Measurements from ENCODE around the gene EHMT1.

Gene EHMT1

DNA sequence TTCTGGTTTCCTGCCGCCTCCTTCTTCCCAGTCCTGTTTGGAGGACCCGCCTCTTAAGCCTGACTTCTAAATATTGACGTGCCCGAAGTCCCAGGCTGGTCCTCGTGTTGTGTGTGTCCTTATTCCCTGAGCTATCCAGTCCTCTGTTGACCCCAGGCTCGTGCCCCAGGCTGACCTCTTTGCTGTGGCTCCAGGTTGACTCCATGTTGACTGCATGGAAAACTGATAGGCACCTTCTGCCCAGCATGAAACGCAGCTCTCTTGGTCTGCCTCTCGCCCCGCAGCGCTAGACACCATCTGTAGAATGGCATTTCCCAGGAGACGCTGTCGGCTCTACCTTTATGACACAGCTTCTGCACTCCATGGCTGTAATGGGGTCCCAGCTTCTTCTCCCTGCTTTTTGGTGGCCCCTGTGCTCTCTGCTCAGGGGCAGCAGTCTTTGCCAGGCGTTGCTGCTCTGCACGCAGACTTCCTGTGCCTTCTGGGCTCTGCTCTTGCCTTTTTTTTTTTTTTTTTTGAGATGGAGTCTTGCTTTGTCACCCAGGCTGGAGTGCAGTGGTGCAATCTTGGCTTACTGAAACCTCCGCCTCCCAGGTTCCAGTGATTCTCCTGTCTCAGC lies 28.4 kb downstream of the EHMT1 start:
- DNase-seq, result no peak
- Mint-ChIP-seq H3K27ac (peak overlapping the region; percentile 90), H3K27me3 (ENCODE audit: low read depth, poor library complexity) (peaks cover 4% of the 10 kb centered on the region), H3K36me3 (ENCODE audit: low read depth) (peaks cover 78% of the 10 kb centered on the region), H3K4me3 (no peak overlapping the region), H3K4me1 (peaks cover 18% of the 10 kb centered on the region), H3K9me3 (no peaks in the 10 kb centered on the region)
- TF ChIP-seq, protein P1, sequence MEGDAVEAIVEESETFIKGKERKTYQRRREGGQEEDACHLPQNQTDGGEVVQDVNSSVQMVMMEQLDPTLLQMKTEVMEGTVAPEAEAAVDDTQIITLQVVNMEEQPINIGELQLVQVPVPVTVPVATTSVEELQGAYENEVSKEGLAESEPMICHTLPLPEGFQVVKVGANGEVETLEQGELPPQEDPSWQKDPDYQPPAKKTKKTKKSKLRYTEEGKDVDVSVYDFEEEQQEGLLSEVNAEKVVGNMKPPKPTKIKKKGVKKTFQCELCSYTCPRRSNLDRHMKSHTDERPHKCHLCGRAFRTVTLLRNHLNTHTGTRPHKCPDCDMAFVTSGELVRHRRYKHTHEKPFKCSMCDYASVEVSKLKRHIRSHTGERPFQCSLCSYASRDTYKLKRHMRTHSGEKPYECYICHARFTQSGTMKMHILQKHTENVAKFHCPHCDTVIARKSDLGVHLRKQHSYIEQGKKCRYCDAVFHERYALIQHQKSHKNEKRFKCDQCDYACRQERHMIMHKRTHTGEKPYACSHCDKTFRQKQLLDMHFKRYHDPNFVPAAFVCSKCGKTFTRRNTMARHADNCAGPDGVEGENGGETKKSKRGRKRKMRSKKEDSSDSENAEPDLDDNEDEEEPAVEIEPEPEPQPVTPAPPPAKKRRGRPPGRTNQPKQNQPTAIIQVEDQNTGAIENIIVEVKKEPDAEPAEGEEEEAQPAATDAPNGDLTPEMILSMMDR (IDR thresholded peaks at IDR 0.05), result no peak

DNA sequence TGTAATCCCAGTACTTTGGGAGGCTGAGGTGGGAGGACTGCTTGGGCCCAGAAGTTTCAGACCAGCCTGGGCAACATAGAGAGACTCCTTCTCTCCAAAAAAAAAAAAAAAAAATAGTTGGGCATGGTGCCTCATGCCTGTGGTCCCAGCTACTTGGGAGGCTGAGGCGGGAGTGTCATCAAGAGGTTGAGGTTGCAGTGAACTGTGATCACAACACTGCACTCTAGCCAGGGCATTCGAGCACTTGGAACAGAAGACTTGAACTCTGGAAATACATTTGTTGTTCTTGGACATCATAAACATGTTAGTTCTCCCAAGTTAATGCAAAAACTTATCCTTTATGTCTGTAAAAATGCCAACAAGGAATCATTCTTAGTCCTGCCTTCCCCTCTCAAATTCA lies 29.6 kb downstream of the EHMT1 start:
- H3K4me3 Mint-ChIP-seq, result no peak overlapping the region
- peak overlapping the region; percentile 15 for H3K27ac Mint-ChIP-seq

DNA sequence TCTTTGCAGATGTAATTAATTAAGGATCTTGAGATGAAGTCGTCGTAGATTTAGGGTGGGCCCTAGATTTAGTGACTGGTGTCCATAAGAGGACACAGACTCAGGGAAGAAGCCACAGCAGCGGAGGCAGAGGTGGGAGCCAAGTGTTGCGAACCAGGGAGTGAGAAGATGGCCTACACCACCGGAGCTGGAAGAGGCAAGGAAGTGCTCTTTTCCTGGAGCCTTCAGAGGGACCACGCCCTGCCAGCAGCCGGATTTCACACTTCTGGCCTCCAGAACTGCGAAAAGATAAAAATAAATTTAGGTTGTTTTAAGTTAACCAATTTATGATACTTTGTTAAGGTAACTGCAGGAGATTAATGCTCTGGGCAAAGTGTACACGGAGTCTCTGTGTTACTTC lies 30.7 kb downstream of the EHMT1 start:
- no peak for DNase-seq
- TF ChIP-seq, protein P1 (IDR thresholded peaks at IDR 0.05), result no peak
- Mint-ChIP-seq H3K27ac (peak overlapping the region; percentile 50), H3K36me3 (ENCODE audit: low read depth) (peaks cover 62% of the 10 kb centered on the region), H3K27me3 (ENCODE audit: low read depth, poor library complexity) (peaks cover 4% of the 10 kb centered on the region), H3K4me1 (peaks cover 18% of the 10 kb centered on the region), H3K4me3 (no peak overlapping the region), H3K9me3 (no peaks in the 10 kb centered on the region)

More for the DNA sequence above, 29.6 kb downstream of the EHMT1 start:
- H3K36me3 Mint-ChIP-seq (ENCODE audit: low read depth), result peaks cover 66% of the 10 kb centered on the region
- DNase-seq, result no peak
- peaks cover 18% of the 10 kb centered on the region for H3K4me1 Mint-ChIP-seq
- peaks cover 4% of the 10 kb centered on the region for H3K27me3 Mint-ChIP-seq (ENCODE audit: low read depth, poor library complexity)
- TF ChIP-seq, protein P1 (IDR thresholded peaks at IDR 0.05), result no peak
- no peaks in the 10 kb centered on the region for H3K9me3 Mint-ChIP-seq

DNA sequence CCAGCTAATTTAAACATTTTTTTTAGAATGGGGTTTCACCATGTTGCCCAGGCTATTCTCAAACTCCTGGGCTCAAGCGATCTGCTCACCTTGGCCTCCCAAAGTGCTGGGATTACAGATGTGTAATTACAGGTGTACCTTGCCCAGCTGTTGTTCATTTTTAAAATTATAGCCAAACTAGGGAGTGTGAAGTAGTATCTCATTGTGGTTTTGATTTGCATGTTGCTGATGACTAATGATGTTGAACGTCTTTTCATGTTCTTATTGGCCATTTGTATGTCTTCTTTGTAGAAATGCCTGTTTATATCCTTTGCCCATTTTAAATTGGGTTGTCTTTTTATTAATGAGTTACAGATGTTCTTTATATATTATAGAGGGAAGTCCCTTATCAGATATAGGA lies 31.5 kb downstream of the EHMT1 start:
- no peak for DNase-seq
- no peaks in the 10 kb centered on the region for H3K9me3 Mint-ChIP-seq
- peaks cover 16% of the 10 kb centered on the region for H3K4me1 Mint-ChIP-seq
- H3K36me3 Mint-ChIP-seq (ENCODE audit: low read depth), result peaks cover 60% of the 10 kb centered on the region
- TF ChIP-seq, protein P1 (IDR thresholded peaks at IDR 0.05), result no peak
- H3K27me3 Mint-ChIP-seq (ENCODE audit: low read depth, poor library complexity), result peaks cover 4% of the 10 kb centered on the region
- H3K4me3 Mint-ChIP-seq, result no peak overlapping the region
- no peak overlapping the region for H3K27ac Mint-ChIP-seq

DNA sequence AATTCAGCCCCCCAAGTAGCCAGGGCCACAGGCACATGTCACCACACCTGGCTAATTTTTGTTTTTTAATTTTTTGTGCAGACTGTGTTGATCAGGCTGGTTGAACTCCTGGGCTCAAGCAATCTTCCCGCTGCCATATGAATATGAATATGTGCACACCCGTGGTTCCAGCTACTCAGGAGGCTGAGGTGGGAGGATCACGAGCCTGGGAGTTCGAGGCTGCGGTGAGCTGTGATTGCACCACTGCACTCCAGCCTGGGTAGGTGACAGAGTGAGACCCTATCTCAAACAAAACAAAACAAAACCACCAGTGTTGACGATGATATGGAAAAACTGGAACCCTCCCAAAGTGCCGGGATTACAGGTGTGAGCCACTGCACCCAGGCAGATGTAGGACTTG lies 32.0 kb downstream of the EHMT1 start:
- Mint-ChIP-seq H3K4me1 (peaks cover 14% of the 10 kb centered on the region), H3K4me3 (no peak overlapping the region), H3K27me3 (ENCODE audit: low read depth, poor library complexity) (peaks cover 4% of the 10 kb centered on the region), H3K27ac (no peak overlapping the region), H3K9me3 (no peaks in the 10 kb centered on the region), H3K36me3 (ENCODE audit: low read depth) (peaks cover 57% of the 10 kb centered on the region)
- TF ChIP-seq, protein P1 (IDR thresholded peaks at IDR 0.05), result no peak
- DNase-seq, result no peak

DNA sequence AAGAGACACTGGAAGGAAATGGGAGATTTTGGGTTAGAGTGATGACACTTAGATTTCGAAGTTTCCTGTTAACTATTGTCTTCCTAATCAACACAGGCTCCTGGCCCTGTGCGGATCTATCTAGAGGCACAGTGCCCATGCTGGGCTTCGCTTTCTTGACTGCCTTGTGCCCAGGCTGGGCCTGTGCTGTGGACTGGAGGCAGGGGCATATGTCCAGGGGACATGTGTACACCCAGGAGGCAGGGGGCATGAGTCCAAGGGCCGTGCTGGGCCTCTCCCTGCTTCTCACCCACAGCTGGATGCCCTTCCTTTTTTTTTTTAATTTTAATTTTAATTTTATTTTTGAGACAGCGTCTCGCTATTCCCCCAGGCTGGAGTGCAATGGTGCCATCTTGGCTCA lies 37.6 kb downstream of the EHMT1 start:
- DNase-seq, result no peak
- TF ChIP-seq, protein P1 (IDR thresholded peaks at IDR 0.05), result no peak
- Mint-ChIP-seq H3K4me3 (no peak overlapping the region), H3K4me1 (peaks cover 8% of the 10 kb centered on the region), H3K27me3 (ENCODE audit: low read depth, poor library complexity) (peaks cover 4% of the 10 kb centered on the region), H3K36me3 (ENCODE audit: low read depth) (peaks cover 50% of the 10 kb centered on the region), H3K27ac (no peak overlapping the region), H3K9me3 (no peaks in the 10 kb centered on the region)

All from nephron progenitor cell (in vitro differentiated cells).